ENCODE results near the gene OR52W1.
"Not testable (repeated sequence)": the region's sequence is repeated elsewhere in the genome, so short reads cannot be mapped to it uniquely, and the experiment has no call there.

OR52W1 gene

DNA sequence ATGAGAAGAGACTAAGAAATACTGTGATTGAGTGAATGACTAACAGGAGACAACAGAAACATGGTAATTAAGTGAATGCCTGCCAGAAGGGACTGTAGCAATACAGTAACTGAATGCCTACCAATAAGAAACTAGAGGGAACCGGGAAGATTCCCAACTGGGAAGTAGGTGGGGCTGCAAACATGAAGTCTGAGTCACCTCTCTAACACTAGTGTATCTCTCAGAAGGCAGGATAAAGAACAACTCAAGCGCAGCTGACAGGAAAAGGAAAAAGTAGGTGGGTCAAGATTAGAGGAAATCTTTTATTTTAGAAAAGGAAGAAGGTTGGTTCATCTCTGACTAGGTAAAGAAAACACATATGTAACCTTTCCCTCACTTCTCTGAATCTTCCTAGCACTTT lies 20.3 kb downstream of the OR52W1 start:
- peak in 1 of 2 experiments; percentile 45 for DNase-seq

GRCh38 chr11:6223854-6224253 lies 24.8 kb downstream of the OR52W1 start:
- DNase-seq: no peak

- no peak for DNase-seq
Observed at GRCh38 chr11:6224421-6224820, 25.4 kb downstream of the OR52W1 start.

GRCh38 chr11:6225024-6225423 lies 26.0 kb downstream of the OR52W1 start:
- DNase-seq: no peak

DNA sequence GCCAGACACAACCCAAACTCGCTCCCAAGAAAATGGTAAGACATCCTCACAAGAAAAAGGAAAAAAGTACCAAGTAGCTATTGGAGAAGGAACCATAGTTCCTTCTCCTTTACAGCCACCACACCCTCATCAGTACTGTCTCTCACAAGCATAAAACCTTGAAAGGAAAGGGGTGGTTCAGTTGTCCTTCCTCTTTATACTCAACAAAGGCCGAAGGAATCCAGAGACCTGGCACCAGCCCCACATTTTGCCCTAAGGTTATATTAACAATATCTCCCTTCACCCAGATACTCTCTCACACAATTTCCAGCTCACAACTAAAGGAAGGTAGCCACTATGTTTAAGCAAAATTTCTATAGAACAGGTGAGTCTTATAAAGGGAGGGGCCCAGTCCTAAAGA lies 26.9 kb downstream of the OR52W1 start:
- no peak for DNase-seq

DNA sequence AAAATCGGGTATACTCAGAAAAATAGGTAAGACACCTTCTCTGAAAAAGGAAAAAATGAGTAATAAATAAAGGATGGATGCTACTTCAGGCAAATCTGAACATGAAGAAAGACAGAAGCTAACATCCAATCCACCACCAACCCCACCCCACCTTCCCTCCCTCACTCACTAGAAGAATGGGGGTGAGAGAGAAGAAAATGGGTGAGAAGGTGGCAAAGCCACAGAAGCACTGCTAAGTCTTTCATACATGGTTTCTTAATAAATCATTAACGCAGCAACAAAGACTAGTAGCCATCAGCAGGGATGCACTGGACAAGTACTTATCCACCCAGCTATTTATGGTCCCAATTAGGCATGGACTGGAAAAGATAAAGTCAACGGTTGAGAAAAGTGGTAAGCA lies 29.5 kb downstream of the OR52W1 start:
- no peak for DNase-seq

GRCh38 chr11:6229911-6230310 lies 30.9 kb downstream of the OR52W1 start:
- DNase-seq: no peak

DNA sequence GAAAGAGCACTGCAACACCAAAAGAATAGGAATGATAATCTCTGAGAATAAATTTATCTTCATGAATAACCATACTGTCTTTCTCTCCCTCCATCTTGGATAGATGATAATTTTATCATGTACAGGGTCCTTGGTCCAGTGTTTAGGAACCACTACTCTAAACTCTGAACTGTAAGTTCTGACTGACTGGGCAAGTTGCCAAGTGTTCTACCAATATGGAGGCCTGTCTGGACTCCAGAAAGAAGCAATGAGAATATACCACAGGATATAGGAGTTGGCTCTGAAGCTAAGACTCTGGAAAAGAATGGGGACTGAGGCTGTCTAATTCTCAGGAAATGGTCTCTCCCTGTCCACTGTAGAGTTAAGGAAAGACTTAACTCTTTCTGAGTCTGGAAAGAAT lies 33.9 kb downstream of the OR52W1 start:
- DNase-seq: no peak

GRCh38 chr11:6233984-6234386 lies 35.0 kb downstream of the OR52W1 start:
- DNase-seq: peak in 1 of 2 experiments; percentile 5

GRCh38 chr11:6234387-6235107 lies 35.5 kb downstream of the OR52W1 start, which contains the start of gene FHIP1B:
TSS of gene FHIP1B (minus strand) at chr11:6234636. CDS start at chr11:6224516, 10,120 bp downstream.
- peak; percentile 98 to 99 for DNase-seq

DNA sequence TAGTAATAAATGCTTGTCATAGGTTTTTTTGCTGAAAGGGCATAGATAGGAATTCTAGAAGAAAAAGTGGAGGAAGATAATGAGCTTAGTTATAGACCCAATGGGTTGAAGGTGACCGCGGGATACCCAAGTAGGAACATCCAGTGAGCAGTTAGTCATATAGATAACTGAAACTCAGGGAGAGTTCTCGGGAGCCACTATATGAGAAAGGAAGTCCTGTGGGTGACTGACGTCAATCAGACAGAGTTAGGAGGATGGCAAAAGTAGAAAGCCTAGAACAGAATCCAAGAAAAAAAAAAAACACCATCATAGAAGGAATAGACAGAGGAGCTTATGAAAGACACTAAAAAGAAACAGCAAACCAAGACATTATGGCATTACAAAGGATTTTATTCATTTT lies 38.2 kb downstream of the OR52W1 start:
- no peak for DNase-seq

GRCh38 chr11:6237761-6238302 lies 38.8 kb downstream of the OR52W1 start:
- no peak for DNase-seq

GRCh38 chr11:6238902-6239301 lies 39.9 kb downstream of the OR52W1 start, which contains the start of gene CNGA4:
TSS of gene CNGA4 (plus strand) at chr11:6239089. CDS start at chr11:6239207, 118 bp downstream.
- no peak for DNase-seq

DNA sequence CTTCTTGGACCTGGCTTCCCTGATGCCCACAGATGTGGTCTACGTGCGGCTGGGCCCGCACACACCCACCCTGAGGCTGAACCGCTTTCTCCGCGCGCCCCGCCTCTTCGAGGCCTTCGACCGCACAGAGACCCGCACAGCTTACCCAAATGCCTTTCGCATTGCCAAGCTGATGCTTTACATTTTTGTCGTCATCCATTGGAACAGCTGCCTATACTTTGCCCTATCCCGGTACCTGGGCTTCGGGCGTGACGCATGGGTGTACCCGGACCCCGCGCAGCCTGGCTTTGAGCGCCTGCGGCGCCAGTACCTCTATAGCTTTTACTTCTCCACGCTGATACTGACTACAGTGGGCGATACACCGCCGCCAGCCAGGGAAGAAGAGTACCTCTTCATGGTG lies 41.1 kb downstream of the OR52W1 start:
- no peak for DNase-seq

GRCh38 chr11:6240781-6241180 lies 41.8 kb downstream of the OR52W1 start:
- DNase-seq: no peak

DNA sequence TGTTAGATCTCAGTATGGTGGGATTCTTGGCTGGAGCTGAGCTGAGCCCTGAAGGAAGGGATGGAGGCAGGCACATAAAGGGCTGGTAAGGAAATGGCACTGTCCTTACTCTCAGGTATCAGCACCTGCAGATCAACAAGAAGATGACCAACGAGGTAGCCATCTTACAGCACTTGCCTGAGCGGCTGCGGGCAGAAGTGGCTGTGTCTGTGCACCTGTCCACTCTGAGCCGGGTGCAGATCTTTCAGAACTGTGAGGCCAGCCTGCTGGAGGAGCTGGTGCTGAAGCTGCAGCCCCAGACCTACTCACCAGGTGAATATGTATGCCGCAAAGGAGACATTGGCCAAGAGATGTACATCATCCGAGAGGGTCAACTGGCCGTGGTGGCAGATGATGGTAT lies 42.3 kb downstream of the OR52W1 start:
- no peak for DNase-seq

DNA sequence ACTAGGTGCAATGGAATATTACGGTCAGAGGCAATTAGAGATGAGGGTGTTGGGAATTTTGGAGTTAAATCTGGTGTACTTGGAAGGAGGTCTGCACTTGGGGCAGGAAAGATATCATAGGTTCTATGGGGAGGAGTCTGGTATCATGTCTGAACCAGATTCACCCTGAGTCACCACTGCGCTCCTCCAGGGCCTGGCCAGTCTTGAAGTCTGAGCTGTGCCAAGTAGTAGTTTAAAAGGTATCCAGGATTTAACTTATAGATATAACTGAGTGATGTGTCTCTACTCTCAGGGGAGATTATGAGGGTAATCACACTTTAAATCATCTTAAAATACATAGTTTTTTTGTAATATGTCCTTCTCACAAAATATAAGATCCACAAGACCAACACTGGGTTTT lies 46.5 kb downstream of the OR52W1 start:
- no peak for DNase-seq

- DNase-seq: no peak
Observed at GRCh38 chr11:6248248-6248647, 49.2 kb downstream of the OR52W1 start.

DNA sequence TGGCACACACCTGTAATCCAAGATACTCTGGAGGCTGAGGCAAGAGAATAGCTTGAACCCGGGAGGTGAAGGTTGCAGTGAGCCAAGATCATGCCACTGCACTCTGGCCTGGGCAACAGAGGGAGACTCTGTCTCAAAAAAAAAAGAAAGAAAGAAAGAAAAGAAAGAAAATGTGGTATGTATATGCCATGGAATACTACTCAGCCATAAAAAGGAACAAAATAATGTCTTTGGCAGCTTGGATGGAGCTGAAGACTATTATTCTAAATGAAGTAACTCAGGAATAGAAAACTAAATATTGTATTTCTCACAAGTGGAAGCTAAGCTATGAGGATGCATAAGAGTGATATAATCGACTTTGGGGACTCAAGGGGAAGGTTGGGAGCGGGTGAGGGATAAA lies 49.9 kb downstream of the OR52W1 start:
- not testable (repeated sequence) for DNase-seq
